ENCODE results near the gene CCDC60.

The CCDC60 gene

GRCh38 chr12:119385659-119386058 lies 51.1 kb downstream of the CCDC60 start:
- DNase-seq, result no peak

GRCh38 chr12:119389687-119390086 lies 55.2 kb downstream of the CCDC60 start:
- no peak for DNase-seq

- DNase-seq, result no peak
These were observed 57.1 kb downstream of the CCDC60 start for GRCh38 chr12:119391673-119392072.

- DNase-seq, result no peak
These were observed 59.1 kb downstream of the CCDC60 start for GRCh38 chr12:119393677-119394076.

- DNase-seq, result no peak
These were observed 63.0 kb downstream of the CCDC60 start for GRCh38 chr12:119397540-119397939.

- no peak for DNase-seq
These were observed 63.7 kb downstream of the CCDC60 start for GRCh38 chr12:119398190-119398589.

- no peak for DNase-seq
These were observed 64.8 kb downstream of the CCDC60 start for GRCh38 chr12:119399301-119399700.

- DNase-seq, result no peak
These were observed 71.8 kb downstream of the CCDC60 start for GRCh38 chr12:119406308-119406707.

GRCh38 chr12:119406811-119407210 lies 72.3 kb downstream of the CCDC60 start:
- no peak for DNase-seq

GRCh38 chr12:119409043-119409442 lies 74.5 kb downstream of the CCDC60 start:
- no peak for DNase-seq

- no peak for DNase-seq
These were observed 75.9 kb downstream of the CCDC60 start for GRCh38 chr12:119410396-119410795.

- DNase-seq, result no peak
These were observed 77.8 kb downstream of the CCDC60 start for GRCh38 chr12:119412306-119412705.

- peak; percentile 3 for DNase-seq
These were observed 78.6 kb downstream of the CCDC60 start for GRCh38 chr12:119412811-119413794.

- DNase-seq, result no peak
These were observed 81.2 kb downstream of the CCDC60 start for GRCh38 chr12:119415714-119416113.

- no peak for DNase-seq
These were observed 82.9 kb downstream of the CCDC60 start for GRCh38 chr12:119417440-119417839.

- DNase-seq, result no peak
These were observed 84.9 kb downstream of the CCDC60 start for GRCh38 chr12:119419381-119419780.

GRCh38 chr12:119423285-119423684 lies 88.8 kb downstream of the CCDC60 start:
- DNase-seq, result no peak

- no peak for DNase-seq
These were observed 91.1 kb downstream of the CCDC60 start for GRCh38 chr12:119425623-119426022.

- DNase-seq, result no peak
These were observed 96.6 kb downstream of the CCDC60 start for GRCh38 chr12:119431151-119431550.

GRCh38 chr12:119432949-119433348 lies 98.4 kb downstream of the CCDC60 start:
- DNase-seq, result no peak

- DNase-seq, result no peak
These were observed 106.4 kb downstream of the CCDC60 start for GRCh38 chr12:119440803-119441360.

- peak; percentile 9 for DNase-seq
These were observed 110.0 kb downstream of the CCDC60 start for GRCh38 chr12:119444462-119445044.

- DNase-seq, result peak; percentile 2
These were observed 111.9 kb downstream of the CCDC60 start for GRCh38 chr12:119446459-119446858.

GRCh38 chr12:119447126-119447525 lies 112.6 kb downstream of the CCDC60 start:
- DNase-seq, result no peak
